NCI-H1417 (cell line): Measurements from ENCODE around the gene L3MBTL4.

Source experiments
- DNase-seq, 3 experiments: peaks; one replicate each; lab custom pipeline; 2025; lab: John Stamatoyannopoulos, UW

The L3MBTL4 gene

DNA sequence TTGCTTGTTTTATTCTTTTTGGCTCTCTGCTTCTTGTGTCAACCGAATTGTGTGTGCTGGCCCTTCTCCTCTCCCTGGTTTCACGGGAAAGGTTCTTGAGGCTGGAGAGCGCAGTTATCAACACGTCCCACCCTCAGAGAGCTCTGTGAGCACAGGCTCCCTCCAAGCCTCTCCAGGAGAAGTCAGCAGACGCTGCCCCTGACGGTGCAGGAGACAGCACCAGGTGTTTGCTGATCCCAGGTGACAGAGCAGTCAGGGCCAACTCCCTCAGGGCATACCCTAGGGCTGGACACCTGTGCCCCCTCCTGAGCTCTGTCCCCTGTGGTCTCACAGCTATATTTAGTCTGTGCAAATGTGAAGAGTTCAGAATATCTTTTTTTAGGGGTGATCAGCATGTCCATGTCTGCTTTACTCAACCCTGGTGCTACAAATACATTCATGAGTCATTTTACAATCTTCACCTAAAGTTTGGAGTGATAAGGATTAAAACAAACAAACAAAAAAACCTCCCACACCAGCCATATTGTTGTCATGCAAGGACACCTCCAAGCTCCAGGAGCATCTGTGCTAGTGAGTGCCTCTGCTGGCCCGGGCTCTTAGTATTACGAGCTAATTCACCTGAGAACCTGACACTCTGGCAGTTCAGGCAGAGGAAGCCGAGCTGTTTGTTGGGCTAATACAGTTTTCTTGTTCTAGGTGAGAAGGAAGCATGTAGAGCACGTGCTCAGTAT lies 453.4 kb downstream of the L3MBTL4 start:
- DNase-seq = no peak

DNA sequence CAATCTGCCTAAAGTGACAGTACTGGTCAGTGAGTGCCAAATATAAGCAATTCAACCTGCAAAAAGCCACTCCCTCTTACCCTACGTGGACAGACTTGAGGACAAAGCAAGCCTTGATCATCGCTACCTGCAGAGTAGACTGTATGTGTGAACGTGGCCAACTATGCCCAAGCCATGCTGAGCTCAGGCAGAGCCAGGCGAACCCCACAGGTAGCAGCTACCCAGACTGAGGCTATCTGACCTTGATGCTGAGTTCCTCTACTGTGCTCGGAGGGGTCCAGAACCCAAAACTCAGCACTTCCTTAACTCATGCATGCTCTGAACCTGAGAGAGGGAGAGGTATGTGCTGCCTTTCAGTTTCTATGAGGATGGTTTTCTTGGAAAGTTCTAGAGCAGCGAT lies 455.9 kb downstream of the L3MBTL4 start:
- no peak for DNase-seq

DNA sequence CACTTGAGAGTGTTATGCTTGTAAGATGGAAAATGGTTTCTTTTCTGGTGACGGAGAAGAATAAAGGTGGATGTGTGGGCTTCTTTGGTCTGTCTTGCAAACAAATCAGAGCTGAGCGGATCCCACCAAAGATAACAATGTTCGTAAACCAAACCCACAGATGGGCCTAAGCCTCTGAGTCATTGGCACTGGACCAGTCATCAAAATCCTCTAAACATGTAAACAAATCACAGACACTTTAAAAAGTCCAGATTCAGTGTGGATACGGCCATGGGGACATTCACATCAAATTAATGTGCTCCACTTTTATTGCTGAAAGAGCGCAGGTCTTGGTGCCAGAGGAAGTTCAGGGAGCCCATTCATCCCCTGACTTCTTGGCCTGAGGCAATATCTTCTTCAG lies 458.9 kb downstream of the L3MBTL4 start:
- DNase-seq = no peak

DNA sequence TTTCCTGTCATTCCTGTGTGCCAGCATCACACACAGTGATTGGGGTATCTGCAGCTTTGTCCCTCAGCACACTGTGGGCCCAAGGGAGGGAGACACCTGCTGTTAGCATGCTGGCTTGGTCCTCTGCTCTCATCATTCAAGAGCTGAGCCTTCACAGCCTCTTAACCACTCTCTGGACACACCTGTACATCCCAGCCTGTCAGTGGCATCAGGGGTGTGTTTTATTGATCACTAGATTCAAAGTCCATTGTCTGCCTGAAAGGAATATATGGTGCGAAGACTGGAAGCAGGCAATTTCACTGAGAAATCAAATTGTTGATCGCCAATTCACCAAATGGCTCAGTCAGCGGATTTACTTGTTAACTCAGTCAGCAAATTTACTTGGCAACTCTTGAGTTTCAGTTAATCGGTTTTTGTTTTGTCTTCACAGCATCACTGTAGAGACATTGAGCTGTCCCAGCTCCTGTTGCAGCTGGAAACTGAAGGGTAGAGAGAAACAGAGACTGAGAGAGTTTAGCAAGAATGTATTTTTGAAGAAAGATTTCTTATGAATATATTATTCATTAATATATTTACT lies 463.1 kb downstream of the L3MBTL4 start:
- DNase-seq = peak in 1 of 3 experiments; percentile 5

DNA sequence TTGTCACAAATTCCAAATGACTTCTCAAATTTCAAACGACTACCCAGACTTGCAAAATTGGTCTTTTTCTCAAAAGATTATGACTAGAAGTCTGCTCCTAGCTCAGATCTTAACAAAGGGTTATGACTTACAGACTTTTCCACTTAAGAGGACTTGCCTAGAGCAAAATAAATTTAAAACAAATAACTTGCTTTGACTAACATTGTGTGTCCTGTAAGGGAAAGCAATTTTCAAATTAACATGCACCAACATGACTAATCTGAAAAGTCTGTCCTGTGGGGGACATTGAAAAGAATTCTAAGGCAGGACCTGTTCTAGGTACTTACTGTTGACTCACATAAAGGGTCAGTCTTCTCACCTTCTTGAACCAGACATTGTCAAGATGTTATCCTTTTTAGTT lies 465.9 kb downstream of the L3MBTL4 start:
- DNase-seq = no peak

DNA sequence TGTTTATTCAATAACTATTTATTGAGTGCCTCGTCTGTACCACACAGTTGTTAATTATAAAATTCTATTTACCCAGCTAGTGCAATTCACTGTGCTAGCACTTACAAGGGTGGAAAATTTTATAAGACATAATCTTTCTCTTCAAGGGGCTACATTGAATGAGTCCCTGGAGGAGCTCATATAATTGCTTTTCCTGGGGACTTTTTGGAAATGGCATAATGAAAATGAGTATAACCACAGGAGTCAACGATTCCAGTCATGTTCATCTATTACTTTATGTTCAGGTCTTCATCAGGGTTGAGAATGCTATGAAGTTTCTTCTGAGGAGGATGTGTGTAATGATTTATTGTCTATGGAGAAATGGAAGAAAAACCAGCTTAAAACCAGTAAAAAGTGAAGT lies 466.5 kb downstream of the L3MBTL4 start:
- no peak for DNase-seq

DNA sequence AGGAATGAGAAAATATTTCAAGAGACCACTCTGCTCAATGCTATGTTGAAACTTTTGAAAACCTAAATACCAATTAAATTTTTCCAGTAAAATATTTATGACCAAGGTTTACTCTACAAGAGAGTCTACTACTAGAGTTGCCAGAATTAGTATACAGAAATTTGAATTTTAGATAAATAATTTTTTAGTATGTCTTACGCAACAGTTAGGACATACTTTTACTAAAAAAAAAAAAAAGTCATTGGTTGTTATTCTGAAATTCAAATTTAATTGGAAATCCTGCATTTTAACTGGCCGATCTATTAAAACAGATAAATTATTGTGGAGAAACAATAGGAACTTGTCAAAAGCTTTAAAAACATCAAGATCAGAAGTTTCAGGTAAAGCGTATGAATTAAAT lies 470.3 kb downstream of the L3MBTL4 start:
- no peak for DNase-seq

DNA sequence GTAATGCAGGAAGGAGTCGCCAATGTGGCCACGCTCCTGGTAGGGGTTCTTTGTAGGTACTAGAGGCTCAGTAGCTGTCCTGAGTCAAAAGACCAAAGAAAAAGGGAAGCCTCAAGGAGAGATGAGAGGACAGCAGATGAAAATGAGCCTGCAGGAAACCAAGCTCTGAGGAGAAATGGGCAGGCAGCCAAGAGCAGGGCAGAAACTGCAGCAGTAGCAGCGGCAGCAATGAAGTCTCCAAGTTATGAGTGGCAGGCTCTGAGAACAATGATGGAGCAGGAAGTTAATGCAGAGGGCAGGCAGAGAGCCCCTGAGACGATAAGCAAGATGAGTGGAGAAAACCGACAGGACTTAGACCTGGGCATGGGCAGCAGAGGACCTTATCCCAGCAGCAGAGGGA lies 471.2 kb downstream of the L3MBTL4 start:
- DNase-seq = peak in 1 of 3 experiments; percentile 12

DNA sequence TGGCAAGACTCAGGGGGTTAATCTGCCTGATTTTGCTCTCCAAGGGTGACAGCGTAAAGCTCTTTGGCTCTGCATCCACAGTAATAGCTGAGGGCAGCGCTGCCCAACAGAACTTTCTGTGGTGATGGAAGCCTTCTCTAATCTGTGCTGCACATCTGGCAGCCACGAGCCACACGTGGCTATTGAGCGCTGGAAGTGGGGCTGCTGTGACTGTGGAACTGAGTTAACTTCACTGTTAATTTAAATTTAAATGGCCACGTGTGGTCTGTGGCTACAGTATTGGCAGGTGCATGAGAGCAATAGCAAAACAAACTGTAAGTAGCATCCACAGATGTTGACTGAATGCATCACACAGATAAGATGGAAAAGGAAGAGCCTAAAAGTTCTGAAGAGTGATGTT lies 472.1 kb downstream of the L3MBTL4 start:
- no peak for DNase-seq

DNA sequence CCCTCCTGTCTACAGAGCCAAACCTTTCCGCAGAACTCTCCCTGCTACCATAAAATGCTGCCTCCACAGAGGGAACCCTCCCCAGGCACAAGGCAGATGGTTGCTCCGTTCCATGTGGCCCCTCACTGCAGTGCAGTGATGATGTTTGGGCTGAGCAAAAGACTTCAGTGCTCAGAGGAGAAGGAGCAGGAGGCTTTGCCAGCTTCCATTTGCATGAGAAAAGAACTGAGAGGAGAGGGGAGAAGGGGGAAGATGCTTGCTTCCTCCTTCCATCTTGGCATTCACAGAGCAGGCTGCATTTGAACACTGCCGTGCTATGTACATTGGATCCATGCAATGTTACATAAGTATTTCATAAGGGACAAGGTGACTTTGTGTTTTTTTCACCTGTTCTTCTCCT lies 472.8 kb downstream of the L3MBTL4 start:
- no peak for DNase-seq

DNA sequence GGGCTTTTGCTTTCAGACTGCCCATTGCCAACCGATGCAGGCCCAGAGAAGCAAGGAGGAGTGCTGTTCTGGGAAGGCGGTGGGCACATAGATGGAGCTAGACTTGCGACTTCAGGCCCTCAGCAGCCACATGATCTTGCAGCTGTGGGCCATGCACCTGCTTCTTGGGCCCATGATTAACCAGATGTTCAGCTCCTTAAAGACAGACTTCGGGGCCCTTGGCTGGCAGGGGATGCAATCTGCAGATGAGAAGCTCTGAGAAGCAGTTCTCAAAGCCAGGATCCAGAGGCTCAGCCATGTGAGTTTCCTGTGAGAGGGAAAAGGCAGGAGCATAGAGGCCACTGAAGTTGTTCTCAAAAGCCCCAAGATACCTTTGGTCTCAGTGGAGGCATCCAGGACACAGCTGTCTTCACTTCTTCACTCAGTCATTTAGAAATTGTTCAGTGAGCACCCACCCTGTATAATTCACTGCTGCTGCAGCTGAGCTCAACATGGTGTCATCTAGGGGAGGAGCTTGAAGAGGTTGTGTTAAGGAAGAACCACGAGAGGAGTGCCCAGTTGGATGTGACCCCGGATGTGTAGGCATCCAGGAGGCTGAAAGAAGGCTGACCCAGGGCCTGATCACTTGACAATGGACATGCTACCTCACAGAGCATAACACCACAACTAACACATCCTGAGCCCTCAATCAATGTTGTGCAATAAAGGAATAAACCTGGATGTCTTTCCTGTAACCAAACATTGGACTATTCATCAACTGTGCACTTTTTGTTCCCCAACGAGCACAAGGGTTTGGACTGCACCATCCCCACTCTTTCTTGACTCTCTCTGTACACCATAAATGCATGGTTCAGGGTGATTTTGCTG lies 474.7 kb downstream of the L3MBTL4 start:
- DNase-seq = no peak

DNA sequence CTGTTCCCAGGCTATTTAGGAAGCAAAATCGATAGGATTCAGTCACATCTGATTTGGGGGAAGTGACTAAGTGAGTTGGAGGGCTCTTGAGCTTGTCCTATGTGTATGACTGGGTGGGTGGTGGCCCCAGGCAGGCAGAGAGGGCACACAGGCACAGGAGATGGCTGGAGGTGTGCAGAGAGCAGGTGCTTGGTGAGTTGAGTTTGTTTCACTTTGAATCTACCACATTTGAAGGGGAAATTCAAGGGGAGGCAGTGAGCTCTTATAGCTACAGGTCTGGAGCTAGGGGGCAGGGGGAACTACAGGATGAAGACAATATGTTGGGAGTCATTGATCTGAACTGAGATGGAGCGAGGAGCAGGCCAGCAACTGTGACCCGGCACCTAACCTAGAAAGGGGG lies 476.9 kb downstream of the L3MBTL4 start:
- DNase-seq = no peak

DNA sequence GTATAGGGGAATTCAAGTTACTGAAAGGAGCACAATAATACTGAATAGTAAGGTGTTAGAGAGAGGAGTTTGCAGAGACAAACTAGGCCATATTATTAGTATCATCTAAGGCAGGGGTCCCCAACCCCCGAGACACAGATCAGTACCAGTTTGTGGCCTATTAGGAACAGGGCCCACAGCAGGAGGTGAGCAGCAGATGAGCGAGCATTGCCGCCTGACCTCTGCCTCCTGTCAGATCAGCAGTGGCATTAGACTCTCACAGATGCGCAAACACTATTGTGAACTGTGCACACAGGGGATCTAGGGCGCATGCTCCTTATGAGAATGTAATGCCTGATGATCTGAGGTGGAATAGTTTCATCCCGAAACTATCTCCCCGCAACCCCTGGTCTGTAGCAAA lies 477.6 kb downstream of the L3MBTL4 start:
- no peak for DNase-seq

DNA sequence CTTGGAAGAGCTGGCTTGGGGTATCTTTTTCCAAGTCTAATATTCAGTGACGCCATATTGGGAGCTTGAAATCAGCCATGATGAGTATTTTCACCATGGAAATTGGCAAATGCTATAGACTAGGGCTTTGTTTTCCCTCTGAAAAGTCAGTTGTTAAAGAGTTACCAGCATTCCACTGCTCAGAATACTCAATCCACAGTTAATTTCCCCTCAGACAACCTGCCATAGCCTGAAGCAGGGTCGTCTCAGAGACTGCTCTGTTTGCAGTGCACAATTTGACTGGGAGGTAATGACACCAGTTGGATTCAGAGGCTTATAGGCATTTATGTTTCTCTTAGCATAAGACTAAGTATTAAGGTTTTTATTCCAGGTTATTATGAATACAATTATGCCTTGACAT lies 483.9 kb downstream of the L3MBTL4 start:
- DNase-seq = no peak

DNA sequence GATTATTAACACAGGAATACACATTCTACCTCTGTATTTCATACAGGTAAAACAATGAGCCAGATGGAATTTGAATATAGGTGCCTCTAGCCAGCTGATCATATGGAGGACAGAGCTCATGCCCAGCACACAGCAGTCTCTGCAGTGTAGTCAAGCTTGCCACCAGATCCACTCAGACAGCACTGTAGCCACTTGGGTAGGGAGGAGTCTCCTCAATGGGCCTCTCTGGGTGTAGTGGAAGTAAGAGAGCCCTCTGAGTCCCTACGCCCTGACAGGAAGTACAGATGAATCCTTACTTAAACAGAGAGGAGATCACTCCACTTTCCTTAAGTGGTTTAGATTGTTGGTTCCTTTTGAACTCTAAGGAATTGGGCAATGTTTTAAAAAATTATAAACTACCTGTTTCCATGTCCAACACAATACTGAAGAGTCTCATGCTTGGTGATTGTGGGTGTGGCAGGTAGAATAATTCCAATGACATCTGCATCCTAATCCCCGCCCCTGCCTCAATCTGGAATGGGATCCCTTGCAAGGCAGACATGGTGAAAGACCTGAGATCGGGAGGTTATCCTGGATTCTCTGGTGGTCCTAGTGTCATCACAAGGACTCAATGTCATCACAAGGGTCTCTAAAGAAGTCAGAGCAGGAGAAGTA lies 496.4 kb downstream of the L3MBTL4 start:
- DNase-seq = peak in 1 of 3 experiments; percentile 52

DNA sequence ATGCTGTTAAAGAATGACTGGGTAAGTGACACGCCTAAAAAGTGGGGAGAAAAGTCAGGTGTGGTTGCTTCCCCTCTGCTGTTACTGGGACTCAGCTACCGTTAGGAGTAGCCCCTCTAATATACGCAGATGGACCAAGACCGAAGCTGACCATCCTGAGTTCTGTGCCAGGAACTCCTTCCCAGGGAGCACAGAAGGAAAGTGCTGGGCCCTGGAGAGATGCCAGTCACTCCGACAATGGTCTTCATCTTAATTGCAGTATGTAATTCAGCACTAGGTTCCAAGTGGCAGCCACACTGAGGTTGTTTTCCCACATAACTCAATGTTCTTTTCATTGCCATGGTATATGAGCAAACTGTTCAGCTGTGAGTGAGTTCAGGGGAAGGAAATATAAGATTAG lies 499.8 kb downstream of the L3MBTL4 start:
- no peak for DNase-seq

DNA sequence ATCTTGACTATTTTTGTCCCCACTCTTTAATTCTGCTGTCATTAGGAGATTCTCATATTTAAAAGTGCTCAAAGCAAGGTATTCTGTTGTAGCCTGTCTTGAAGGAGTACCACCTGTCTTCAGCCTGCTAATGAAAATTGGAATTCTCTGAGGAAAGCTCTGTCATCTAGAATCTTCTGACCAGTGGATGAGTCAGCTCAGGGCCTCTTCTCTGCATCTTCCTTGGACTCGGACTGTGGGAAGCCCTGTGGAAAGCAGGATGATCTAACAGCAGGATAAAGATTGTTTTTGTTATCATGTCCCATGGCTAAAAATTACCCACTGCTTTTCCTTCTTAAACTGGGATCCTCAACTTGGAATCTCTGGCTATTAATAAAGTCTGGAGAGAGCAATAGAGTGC lies 500.7 kb downstream of the L3MBTL4 start:
- no peak for DNase-seq

DNA sequence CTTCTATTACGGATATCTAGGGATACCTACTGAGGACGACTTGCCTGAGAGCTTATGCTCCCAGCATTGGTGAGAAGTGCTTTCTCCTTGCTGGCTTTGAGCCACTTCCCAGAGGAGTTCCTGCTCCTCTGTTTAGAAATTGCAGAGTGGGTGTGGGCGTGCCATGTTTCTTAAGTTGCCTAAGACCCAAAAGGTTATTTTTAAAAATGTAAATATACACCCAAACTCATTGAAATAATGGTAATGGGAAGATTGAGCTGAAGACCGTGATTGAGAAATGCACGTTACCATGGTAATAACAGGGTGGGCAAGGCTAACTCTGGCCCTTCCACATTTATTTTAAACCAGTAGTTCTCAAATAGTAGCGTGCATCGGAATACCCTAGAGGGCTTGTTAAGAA lies 502.1 kb downstream of the L3MBTL4 start:
- DNase-seq = no peak

DNA sequence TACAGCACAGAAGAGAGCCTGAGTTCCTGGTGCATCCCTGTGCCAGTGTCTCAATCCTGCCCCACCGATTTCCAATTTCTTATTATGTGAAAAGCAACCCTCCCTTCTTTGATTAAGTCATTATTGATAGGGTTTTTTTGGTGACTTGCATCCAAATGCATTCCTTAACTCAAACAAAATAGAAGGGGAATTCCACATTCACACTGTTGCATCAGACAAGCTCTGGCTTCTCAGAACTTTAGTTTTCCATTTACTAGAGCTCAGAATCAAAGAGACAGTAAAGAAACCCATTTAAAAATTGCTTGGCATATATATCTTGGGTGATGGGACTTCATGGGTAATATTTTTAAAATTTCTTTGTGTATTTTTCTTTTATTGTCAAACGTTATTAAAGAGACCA lies 505.6 kb downstream of the L3MBTL4 start:
- no peak for DNase-seq
